Neural cell (in vitro differentiated cells): Measurements from ENCODE around the gene PRKCQ. TPM values are rescaled to one million over a fixed set of nuclear protein-coding genes. Genes with fewer than 3 reads are reported as not detected.

Experiments used
- H2AFZ ChIP-seq: fragments of 200-600, 300-800 bp; sonication (generic), shearing (Covaris generic); 2 replicates; pipeline ENCODE4 v1.6.0; 2014; ENCODE audit warnings: low read depth, mild to moderate bottlenecking, antibody characterized with exemption, low read length, moderate library complexity
- H3F3A ChIP-seq: fragments of 200-600 bp; shearing (Covaris generic); 2 replicates; pipeline ENCODE4 v1.6.1; 2016; ENCODE audit warnings: mild to moderate bottlenecking, moderate library complexity, mixed read lengths, antibody characterized with exemption, low read length; ENCODE audit not compliant: insufficient read depth, poor library complexity, severe bottlenecking
- H3K27ac ChIP-seq: fragments of 200-600, 300-800 bp; sonication (generic), shearing (Covaris generic); 2 replicates; pipeline ENCODE4 v1.5.1; 2014; ENCODE audit warnings: mild to moderate bottlenecking, low read length, moderate library complexity
- H3K27me3 ChIP-seq: fragments of 300-800, 200-600 bp; sonication (generic), shearing (Covaris generic); 2 replicates; pipeline ENCODE4 v1.6.0; 2014; ENCODE audit warnings: mild to moderate bottlenecking, low read depth, low read length, moderate library complexity; ENCODE audit not compliant: insufficient read depth
- H3K36me3 ChIP-seq: fragments of 300-800, 200-600 bp; sonication (generic), shearing (Covaris generic); 2 replicates; pipeline ENCODE4 v1.5.1; 2014; ENCODE audit warnings: mild to moderate bottlenecking, antibody characterized with exemption, low read length, moderate library complexity; ENCODE audit not compliant: insufficient read depth
- H3K4me2 ChIP-seq: fragments of 300-800, 200-600 bp; sonication (generic), shearing (Covaris generic); 2 replicates; pipeline ENCODE4 v1.6.0; 2014; ENCODE audit warnings: mild to moderate bottlenecking, low read length
- H3K4me3 ChIP-seq: fragments of 300-800, 200-600 bp; sonication (generic), shearing (Covaris generic); 2 replicates; pipeline ENCODE4 v1.5.1; 2014; ENCODE audit warnings: mild to moderate bottlenecking, low read length, moderate library complexity
- H3K79me2 ChIP-seq: fragments of 200-600 bp; shearing (Covaris generic); replicated peaks from 2 replicates; pipeline ENCODE4 v1.6.0; 2014; ENCODE audit warnings: mild to moderate bottlenecking, low read length, moderate library complexity; ENCODE audit not compliant: insufficient read depth
- H3K9ac ChIP-seq: fragments of 300-800, 200-600 bp; sonication (generic), shearing (Covaris generic); 2 replicates; pipeline ENCODE4 v1.6.1; 2016; ENCODE audit warnings: mild to moderate bottlenecking, low read length, mixed read lengths
- H3K9me2 ChIP-seq: fragments of 200-600 bp; shearing (Covaris generic); 2 replicates; pipeline ENCODE4 v1.6.1; 2016; ENCODE audit warnings: mild to moderate bottlenecking, low read length, mixed read lengths; ENCODE audit not compliant: insufficient read depth
- H3K9me3 ChIP-seq: fragments of 200-600, 300-800 bp; sonication (generic), shearing (Covaris generic); 2 replicates; pipeline ENCODE4 v1.6.1; 2016; ENCODE audit warnings: mild to moderate bottlenecking, mixed run types, low read length, moderate library complexity, mixed read lengths
- H4K20me1 ChIP-seq: fragments of 200-600 bp; shearing (Covaris generic); 2 replicates; pipeline ENCODE4 v1.6.1; 2016; ENCODE audit warnings: mild to moderate bottlenecking, mixed run types; ENCODE audit not compliant: insufficient read depth
- CTCF ChIP-seq: fragments of 450-650 bp; IDR thresholded peaks from 2 replicates; pipeline ENCODE4 v1.5.1; 2014; ENCODE audit warnings: antibody characterized with exemption, mild to moderate bottlenecking, moderate library complexity; ENCODE audit not compliant: poor library complexity, severe bottlenecking
- EP300 ChIP-seq: fragments of 450-650 bp; conservative IDR thresholded peaks from 2 replicates; pipeline ENCODE4 v1.6.1; 2014; ENCODE audit warnings: antibody characterized with exemption, mild to moderate bottlenecking, moderate library complexity; ENCODE audit not compliant: poor library complexity, severe bottlenecking
- EZH2 ChIP-seq: fragments of 200-600, 300-800 bp; shearing (Covaris generic), sonication (generic); IDR thresholded peaks from 2 replicates; pipeline ENCODE4 v1.6.1; 2014; ENCODE audit warnings: antibody characterized with exemption, low read length, borderline replicate concordance, mild to moderate bottlenecking; ENCODE audit not compliant: insufficient read depth, poor library complexity, severe bottlenecking
- MXI1 ChIP-seq: fragments of 450-650 bp; conservative IDR thresholded peaks from 2 replicates; pipeline ENCODE4 v1.6.1; 2014; ENCODE audit warnings: antibody characterized with exemption, mild to moderate bottlenecking; ENCODE audit not compliant: poor library complexity, severe bottlenecking
- POLR2AphosphoS5 ChIP-seq: IDR thresholded peaks from 2 replicates; pipeline ENCODE4 v1.6.1; 2012
- RAD21 ChIP-seq: fragments of 450-650 bp; conservative IDR thresholded peaks from 2 replicates; pipeline ENCODE4 v1.6.1; 2014; ENCODE audit warnings: antibody characterized with exemption, mild to moderate bottlenecking, moderate library complexity
- REST ChIP-seq: IDR thresholded peaks from 2 replicates; pipeline ENCODE4 v1.6.1; 2012; ENCODE audit warnings: borderline replicate concordance
- SMC3 ChIP-seq: fragments of 450-650 bp; conservative IDR thresholded peaks from 2 replicates; pipeline ENCODE4 v1.6.1; 2014; ENCODE audit warnings: antibody characterized with exemption, mild to moderate bottlenecking, moderate library complexity; ENCODE audit not compliant: poor library complexity
- TAF1 ChIP-seq: IDR thresholded peaks from 2 replicates; pipeline ENCODE4 v1.6.1; 2012; ENCODE audit warnings: low read depth
- polyA plus RNA-seq: library from polyadenylated mRNA; depleted of rRNA; stranded (reverse); fragments of >200 nt; gene quantifications from 2 replicates; pipeline ENCODE4 v1.2.3, GENCODE V29; 2014

Gene PRKCQ
- polyA plus RNA-seq, 1 donor from 2014 or later, result 0.61 TPM

- no peaks in the 10 kb centered on the region for H3K79me2 ChIP-seq
- H3K4me2 ChIP-seq, result no peak overlapping the region
- no peaks in the 10 kb centered on the region for H3K36me3 ChIP-seq
- H3K9me3 ChIP-seq, result no peaks in the 10 kb centered on the region
- H3K27me3 ChIP-seq, result no peaks in the 10 kb centered on the region
- TF ChIP-seq SMC3 (no peak), RAD21 (no peak), POLR2AphosphoS5 (no peak), MXI1 (no peak), EP300 (no peak), EZH2 (no peak), REST (no peak), TAF1 (no peak), CTCF (no peak)
- no peak overlapping the region for H3K4me3 ChIP-seq
- no peak overlapping the region for H2AFZ ChIP-seq
- H3K9ac ChIP-seq, result no peak overlapping the region
- H3F3A ChIP-seq, result no peaks in the 10 kb centered on the region
- no peaks in the 10 kb centered on the region for H4K20me1 ChIP-seq
- H3K9me2 ChIP-seq, result no peaks in the 10 kb centered on the region
- no peak overlapping the region for H3K27ac ChIP-seq
These were observed 114.6 kb downstream of the PRKCQ start for GRCh38 chr10:6465437-6465836.

- no peak overlapping the region for H3K9ac ChIP-seq
- no peak overlapping the region for H2AFZ ChIP-seq
- H3K79me2 ChIP-seq, result no peaks in the 10 kb centered on the region
- H3K4me2 ChIP-seq, result no peak overlapping the region
- TF ChIP-seq SMC3 (no peak), EZH2 (no peak), EP300 (no peak), RAD21 (no peak), CTCF (no peak)
- H3K9me3 ChIP-seq, result no peaks in the 10 kb centered on the region
- no peaks in the 10 kb centered on the region for H3K36me3 ChIP-seq
- no peaks in the 10 kb centered on the region for H3K9me2 ChIP-seq
- no peaks in the 10 kb centered on the region for H3F3A ChIP-seq
- no peak overlapping the region for H3K27ac ChIP-seq
- H3K4me3 ChIP-seq, result no peak overlapping the region
- H3K27me3 ChIP-seq, result no peaks in the 10 kb centered on the region
- H4K20me1 ChIP-seq, result no peaks in the 10 kb centered on the region
These were observed 115.1 kb downstream of the PRKCQ start for GRCh38 chr10:6464862-6465430.
